GM21737 (cell line): ENCODE data around the gene LMNA.
"Not testable (repeated sequence)": the region's sequence is repeated elsewhere in the genome, so short reads cannot be mapped to it uniquely, and the experiment has no call there.

ENCODE experiments used
- ATAC-seq: cut with Tn5 transposase; IDR thresholded peaks from one replicate; pipeline ENCODE4 v1.9.1; 2021; ENCODE audit warnings: mild to moderate bottlenecking, moderate library complexity; ENCODE audit not compliant: unreplicated experiment

Gene LMNA

DNA sequence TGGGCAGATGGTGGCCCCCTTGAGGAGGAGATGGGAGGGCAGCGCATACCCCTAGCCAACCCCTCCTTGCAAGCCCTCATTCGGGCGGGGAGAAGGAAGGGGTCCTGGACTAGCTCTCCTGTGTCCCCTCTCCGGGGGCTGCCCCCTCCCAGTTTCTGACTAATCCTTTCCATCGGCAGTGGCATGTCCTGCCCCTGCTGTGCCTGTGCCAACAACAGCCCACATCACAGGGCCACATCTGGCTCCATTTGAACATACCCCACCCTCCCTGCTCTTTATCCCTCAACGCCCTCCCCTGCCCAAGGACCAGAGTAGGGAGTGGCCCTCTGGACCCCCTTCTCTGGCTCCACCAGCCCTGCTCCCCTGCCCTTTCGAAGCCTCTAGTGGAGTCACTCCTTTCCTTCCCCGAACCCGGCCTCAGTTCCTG lies 11.0 kb upstream of the LMNA start:
- ATAC-seq: no peak

DNA sequence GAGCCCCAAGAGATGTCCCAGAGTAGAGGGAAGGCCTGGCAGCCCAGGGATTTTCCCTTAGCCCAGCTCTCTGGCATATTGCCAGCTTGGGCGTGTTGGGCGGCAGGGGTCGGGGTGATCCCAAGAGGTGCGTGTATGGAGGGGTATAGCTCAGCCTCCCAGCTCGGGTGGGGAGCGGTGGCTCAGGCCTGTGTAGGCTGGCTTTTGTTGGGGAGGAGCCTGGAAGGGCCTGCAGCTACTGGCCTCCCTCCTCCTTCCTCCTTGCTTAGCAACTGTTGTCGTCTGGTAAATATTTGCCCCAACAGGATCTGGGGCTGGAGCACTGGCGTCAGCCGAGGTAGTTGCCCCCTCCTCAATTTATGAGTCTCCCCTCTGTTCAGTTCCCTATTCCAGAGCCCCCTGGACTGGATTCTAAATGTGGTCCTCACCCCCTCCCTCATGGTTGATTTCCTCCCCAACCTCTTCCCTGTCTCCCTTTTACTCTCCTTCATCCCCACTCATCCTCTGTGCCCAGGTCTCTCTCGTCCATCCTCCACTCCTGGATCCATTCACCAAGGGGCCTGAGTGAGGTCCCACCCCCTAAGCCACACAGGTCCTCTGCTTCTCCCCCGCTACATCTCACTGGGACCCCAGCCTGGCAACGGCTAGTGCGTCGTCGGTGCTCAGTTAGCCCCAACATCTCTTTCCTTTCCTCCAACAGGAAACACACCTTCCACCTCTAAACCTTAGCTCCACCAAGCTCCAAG lies 10.3 kb upstream of the LMNA start:
- ATAC-seq: no peak

DNA sequence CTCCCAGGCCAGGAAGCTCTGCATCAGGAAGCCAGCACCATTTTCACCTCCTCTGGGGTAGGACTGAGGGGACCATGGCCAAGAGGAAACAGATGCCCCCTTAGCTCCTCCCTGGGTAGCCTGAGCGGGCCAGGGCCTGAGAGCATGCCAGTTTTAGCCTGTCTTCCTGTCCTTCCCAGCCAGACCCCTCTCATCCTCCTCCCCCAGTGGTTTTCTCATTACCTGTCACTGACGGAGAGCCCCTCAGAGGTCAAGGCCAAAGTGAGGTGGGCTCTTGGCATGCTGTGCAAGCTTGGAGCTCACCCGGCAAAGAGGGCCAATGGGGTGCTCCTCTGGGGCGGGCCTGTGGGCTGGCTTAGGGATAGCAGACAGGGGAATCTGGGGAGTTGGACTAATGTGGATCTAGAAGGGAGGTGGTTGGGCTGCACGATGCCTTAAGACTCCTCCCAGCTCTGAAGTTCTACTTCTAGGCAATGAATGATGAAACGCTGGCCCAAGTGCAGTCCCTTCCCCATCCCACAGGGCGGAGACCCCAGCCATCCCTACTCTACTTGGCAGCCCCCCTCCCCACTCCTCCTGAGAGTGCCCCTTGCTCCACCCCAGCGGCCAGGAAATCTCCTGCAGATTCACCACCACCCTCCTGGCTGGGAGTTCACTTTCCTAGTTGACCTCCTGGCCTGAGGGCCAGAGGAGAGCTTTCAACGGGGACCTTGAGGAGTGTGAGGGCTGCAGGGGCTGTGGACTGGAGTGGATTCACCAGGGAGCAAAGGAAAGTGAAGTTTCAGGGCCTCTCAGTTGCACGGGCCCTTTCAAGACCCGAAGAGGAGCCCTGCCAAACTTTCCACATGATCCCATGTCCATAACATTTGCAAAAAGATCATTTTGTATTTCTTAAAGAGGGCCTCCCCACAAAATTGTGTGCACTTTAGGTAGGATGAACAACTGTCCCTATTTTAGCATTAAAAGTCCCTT lies 9.4 kb upstream of the LMNA start:
- no peak for ATAC-seq

DNA sequence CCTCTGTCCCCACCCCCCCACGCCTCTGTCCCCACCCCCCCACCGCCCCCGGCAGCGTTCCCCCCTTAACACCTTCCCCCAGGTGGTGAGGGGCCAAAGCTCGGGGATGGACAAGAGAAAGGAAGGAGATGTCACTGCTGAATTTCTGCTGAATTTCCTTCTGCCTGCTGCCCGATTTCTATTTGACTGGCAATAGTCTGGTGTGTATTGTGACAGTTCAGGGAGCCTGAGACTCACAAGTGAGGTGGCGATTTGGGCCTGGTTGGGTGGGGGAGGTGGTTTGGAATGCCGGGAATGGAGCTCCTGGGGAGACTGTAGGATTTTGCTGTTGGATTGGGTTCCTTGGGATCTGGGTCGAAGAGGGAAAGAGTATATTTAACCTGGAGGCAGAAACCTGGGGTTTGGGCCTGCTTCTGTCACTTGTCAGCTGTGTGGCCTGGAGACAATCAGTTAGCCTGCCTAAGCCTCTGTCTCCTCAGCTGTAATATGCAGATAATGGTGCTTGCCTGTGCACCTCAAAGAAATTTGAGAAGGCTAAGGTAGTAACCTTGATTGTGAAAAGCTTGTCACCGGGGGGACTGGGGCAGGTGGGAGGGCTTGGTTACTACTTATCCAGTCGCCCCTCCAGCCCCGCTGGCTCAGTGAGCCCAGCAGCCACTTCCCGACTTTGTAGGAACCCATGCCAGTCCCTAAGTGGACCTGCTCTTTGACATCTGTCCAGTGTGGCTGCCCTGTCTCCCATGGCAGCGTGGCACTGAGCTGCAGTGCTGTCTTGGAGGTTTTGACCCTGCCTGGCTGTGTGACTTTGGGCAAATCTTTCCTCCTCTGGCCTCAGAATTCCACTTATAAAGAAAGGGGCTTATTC lies 7.7 kb upstream of the LMNA start:
- no peak for ATAC-seq

DNA sequence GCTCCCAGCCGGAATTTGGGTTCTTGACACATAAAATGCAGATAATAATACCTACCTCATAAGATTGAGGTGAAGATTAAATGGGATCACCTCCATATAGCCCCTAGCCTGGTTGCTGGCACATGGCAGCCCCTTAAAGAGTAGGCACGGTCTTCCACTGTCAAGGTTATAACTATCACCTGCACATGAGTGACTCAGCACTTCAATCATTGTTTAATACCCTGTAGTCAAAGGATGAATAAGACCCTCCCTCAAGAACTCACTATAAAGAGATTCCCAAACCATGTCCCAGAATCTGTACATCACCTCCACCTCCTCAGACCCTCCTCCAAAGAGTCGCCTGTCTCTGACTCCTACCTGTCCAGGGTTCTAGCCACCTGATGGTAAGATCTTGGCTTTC lies 6.5 kb upstream of the LMNA start:
- no peak for ATAC-seq

DNA sequence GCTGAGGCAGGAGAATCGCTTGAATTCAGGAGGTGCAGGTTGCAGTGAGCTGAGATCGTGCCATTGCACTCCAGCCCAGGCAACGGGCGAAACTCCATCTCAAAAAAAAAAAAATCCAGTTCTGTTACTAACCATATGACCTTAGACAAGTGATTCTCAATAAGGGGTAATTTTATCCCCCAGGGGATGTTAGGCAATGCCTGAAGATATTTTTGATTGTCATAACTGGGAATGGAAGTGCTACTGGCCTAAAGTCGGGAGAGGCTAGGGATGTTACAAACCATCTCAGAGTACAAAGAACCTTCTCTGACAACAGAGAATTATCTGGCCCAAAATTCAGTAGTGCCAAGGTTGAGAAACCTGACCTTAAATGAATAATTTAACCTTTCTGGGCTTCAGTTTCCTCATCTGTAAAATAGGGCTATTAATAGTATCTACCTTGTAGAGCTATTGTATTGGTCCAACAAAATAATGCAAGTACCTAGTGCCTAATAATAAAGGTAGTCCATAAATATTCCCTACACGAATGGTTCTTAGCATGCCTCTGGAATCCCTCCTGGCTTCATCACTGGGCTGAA lies 5.8 kb upstream of the LMNA start:
- ATAC-seq: no peak

DNA sequence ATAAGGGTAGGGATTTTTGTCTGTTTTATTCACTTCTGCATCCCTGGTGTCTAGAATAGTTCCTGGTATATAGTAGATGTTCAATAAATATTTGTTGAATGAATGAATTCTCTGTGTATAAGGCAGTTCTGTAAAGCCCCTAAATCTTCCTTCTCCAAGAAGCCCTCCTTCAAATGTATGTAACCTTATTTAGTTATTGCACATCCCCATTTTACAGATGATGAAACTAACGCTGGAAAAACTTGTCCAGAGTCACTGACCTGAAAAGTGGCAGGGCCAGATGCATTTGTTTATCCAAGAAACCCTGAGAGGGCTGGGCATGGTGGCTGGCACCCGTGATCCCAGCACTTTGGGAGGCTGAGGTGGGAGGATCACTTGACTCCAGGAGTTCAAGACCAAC lies 4.3 kb upstream of the LMNA start:
- no peak for ATAC-seq

DNA sequence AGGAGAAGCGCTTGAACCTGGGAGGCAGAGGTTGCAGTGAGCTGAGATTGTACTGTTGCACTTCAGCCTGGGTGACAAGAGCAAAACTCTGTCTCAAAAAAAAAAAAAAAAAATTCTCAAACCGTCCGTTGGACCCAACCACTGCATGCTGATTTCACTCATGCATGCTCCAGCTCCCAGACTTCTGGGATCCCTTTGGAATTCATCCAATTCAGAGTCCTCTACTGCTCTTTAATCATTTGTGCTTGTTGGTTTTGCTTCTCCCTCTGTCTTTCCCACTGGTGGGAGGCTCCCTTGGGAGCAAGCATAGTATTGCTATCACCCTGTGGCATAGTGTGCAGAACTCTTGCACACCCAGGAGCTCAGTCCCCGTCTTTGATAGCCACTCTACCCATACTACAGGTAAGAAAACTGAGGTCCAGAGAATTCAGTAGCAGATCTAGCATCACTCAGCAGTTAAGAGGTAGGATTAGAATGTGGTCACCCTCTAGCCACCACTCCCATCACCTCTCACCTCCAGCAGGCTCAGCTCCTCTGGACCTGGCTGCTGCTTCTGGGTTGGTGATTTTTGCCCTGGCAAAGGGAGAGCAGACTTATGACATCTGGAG lies 3.1 kb upstream of the LMNA start:
- no peak for ATAC-seq

DNA sequence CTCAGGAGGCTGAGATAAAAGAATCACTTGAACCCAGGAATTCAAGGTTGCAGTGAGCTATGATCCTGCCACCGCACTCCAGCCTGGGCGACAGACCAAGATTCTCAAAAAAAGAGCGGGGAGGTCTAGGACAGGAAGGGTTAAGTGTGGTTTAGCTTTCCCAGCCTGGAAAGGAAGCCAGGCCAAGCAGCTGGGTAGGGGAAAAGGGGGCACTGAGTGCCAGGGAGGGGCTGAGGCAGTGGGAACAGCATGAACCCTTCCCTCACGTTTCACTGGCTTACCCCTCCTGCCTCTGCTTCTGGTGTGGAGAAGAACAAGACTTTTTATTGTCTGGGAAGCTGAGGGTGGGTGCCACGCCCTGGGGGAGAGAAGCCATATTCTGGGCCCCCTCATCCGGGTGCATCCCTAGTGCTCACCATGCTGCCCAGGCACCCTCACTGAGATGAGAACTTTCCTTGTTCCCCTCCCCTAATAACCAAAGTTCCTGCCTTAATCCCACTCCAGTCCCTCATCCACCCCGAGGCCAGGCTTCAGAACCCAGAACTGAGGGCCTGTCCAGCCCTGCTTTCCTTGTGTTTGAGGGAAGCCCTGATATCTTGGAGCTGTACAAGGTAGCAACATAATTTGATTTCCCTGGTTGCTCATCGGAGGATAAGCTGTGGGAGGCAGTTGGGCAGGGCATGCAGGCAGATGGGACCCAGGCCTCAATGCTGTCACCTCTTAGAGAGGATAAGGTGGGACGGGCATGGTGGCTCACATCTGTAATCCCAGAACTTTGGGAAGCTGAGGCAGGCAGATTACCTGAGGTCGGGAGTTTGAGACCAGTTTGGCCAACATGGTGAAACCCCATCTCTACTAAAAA lies 2.0 kb upstream of the LMNA start:
- no peak for ATAC-seq

DNA sequence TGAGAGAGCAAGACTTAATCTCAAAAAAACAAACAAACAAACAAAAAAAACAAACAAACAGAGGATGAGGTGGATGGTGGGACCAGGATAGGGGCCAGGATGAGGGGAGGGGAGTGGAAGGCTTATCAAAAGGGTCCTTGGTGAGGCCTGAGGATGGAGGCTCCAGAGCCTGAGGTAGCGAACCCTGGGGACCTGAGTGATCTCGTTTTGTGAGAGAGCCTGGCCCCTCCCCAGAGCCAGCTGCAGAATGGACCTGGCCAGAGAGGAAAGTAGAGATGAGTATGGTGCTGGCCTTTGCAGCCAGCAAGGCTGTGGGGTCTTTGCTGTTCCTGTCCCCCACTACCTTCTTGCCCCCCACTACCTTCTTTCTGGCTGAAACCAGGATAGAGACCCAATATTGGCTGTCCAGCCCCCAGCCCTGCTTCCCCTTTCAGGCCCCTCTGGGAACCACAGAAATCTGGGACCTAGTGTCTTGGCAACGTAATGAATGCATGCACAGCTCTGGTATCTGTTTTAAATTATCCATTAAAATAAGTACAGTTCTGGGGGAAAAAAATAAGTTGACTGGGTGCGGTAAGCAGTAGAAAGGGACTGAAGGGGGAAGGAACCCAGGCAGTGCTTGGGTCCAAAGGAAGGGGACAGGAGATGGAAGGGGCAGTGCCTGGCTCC lies 1.1 kb upstream of the LMNA start:
- no peak for ATAC-seq

DNA sequence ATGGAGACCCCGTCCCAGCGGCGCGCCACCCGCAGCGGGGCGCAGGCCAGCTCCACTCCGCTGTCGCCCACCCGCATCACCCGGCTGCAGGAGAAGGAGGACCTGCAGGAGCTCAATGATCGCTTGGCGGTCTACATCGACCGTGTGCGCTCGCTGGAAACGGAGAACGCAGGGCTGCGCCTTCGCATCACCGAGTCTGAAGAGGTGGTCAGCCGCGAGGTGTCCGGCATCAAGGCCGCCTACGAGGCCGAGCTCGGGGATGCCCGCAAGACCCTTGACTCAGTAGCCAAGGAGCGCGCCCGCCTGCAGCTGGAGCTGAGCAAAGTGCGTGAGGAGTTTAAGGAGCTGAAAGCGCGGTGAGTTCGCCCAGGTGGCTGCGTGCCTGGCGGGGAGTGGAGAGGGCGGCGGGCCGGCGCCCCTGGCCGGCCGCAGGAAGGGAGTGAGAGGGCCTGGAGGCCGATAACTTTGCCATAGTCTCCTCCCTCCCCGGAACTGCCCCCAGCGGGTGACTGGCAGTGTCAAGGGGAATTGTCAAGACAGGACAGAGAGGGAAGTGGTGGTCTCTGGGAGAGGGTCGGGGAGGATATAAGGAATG lies 505 bp downstream of the LMNA start:
- no peak for ATAC-seq

DNA sequence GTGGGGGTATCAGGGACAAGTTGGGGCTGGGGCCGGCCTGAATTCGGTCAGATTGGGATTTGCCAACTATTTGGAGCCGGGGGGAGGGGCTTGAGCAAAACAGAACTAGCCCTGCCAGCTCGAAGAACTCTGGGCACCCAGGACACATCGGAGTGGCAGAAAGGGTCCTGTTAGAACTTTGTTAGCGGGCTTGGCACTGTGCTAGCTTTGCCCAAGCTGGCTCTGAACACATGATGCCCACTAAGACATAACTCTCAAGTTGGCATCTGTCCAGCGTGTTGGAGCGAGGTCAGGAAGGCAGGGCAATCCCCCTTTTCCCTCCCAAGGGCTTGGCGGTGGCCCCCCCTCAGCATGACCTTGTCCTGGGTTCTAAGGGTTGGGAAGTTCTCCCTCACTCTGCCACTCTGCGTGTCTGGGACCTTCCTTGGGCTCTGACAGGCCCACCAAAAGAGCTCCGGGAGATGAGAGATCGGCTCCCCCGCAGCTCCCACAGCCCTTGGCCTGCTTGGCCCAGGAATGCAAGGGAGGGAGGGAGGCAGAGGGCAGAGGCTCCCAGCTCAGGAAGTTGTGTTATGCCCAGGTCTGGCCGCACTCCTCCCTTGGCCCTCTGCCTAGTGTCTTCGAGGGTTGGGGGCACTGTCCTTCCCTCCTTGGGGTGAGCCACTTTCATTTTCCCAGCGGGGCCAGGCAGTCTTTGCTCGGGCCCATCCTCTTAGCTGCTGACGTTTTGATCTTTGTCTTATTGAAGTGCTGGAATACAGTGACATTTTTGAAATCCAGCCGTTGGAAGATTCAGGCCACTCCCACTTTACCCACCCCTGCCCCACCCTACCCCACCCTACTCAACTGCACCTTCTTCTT lies 1.2 kb downstream of the LMNA start:
- ATAC-seq: no peak

DNA sequence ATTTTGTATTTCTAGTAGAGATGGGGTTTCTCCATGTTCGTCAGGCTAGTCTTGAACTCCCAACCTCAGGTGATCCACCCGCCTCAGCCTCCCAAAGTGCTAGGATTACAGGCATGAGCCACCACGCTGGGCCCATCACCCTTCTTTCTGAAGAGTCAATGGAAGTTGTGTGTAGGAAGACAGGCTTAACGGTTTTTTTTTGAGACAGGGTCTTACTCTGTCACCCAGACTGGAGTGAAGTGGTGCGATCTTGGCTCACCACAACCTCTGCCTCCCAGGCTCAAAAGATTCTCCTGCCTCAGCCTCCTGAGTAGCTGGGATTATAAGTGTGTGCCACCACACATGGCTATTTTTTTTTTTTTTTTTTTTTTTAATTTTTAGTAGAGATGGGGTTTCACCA lies 2.2 kb downstream of the LMNA start:
- ATAC-seq: not testable (repeated sequence)

DNA sequence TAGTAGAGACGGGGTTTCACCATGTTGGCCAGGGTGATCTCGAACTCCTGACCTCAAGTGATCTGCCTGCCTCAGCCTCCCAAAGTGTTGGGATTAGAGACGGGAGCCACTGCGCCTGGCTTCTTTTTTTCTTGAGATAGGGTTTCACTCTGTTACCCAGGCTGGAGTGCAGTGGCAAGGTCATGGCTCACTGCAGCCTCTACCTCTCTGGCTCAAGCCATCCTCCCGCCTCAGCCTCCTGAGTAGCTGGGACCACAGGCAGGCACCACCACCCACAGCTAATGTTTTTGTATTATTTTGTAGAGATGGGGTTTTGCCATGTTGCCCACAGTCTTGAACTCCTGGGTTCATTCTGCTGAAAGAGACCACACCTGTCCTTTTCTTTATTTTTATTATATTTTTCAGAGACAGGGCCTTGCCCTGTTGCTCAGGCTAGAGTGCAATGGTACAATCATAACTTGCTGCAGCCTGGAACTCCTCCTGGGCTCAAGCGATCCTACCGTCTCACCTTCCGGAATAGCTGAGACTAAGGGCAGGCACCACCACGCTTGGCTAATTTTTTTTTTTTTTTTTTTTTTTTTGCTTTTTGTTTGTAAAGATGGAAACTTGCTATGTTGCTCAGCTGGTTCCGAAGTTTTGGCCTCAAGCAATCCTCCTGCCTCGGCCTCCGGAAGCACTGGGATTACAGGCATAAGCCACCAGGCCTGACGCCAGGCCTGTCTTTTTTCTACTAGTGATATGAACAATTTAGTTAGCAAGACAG lies 3.1 kb downstream of the LMNA start:
- no peak for ATAC-seq

DNA sequence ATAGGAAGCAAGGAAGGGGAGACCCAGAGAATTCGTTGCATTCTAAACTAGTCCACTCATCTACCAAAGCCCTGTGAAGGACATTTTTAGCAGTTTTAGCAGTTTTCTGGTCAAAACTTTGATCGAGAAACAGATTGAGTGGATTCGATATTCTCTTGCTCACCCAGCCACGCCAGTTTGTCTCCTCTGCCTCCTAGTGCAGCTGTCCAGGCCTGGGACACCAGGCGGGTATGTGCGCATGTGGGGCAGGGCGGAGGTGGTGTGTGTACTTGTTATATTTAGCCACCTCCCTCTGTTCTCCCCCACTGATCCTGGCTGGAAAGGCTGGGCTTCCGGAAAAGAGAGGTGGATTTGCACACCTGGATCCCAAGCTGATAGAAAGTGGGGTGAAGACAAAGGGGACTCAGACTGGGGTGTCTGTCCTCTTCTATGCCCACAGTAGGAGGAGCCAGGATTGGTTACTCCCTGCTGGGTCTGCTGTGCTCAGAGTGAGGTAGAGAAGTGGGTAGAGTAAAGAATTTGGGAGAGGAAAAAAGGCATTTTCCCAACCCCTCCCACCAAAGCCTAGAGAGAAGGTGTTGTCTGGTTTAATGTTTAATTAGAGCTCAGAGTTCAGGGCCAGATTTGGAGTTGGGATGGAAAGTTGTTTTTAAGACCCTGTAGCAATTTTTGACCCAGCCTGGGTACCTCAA lies 3.8 kb downstream of the LMNA start:
- ATAC-seq: no peak

DNA sequence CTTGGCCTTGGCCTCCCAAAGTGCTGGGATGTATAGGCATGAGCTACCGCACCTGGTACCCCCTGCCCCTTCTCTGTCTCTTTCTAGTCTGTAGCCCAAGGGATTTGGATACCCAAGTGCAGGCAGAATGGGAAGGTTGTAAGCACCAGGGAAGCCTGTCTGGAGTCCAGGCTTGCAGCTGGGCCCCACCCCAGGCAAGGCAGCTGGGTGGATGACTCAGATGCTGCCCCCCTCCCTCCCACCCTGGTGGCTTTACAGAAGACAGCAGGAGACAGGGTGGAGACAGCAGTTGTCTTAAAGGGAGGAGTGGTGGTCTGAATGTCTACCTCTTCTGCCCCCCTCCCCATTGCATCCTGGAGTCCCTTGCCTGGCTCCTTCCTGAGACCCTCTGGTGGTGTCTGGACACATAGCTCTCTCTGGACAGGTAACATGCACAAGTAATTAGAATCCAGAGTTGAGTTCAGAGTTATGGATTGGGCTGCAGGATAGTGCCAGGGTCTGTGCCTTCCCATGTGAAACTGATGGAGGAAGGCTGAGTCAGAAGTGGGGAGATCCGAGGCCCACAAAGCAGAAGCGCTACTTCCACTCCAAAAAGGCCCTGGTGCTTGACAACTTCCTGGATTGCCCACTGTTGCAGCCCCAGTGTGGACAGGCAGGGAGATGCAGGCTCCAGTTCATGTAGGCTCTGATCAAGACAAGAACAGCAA lies 5.1 kb downstream of the LMNA start:
- ATAC-seq: no peak
